NCI-H526 (cell line): ENCODE results near the gene TSPAN18.

ENCODE experiments used
- DNase-seq, 2 experiments: peaks; one replicate each; lab custom pipeline; 2025; lab: John Stamatoyannopoulos, UW

Gene TSPAN18

DNA sequence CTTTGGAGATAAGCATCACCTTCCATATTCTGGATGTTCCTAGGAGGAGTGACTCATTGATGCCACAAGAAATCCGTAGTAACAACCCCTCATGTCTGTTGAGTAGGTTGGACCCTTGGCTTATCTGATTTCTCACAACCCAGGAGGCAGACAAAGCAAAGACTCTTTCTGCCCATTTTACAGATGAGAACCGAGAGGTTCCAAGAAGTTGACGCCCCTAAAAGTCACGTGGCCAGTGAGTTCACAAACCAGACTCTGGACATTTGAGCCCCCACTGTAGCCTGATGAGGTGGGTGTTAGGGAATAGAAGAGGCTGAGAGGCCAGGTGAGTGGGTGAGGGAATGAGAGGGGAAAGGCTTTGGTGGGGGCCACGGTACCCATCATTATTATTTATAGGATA is 70.3 kb downstream of the TSPAN18 start:
- DNase-seq: no peak

DNA sequence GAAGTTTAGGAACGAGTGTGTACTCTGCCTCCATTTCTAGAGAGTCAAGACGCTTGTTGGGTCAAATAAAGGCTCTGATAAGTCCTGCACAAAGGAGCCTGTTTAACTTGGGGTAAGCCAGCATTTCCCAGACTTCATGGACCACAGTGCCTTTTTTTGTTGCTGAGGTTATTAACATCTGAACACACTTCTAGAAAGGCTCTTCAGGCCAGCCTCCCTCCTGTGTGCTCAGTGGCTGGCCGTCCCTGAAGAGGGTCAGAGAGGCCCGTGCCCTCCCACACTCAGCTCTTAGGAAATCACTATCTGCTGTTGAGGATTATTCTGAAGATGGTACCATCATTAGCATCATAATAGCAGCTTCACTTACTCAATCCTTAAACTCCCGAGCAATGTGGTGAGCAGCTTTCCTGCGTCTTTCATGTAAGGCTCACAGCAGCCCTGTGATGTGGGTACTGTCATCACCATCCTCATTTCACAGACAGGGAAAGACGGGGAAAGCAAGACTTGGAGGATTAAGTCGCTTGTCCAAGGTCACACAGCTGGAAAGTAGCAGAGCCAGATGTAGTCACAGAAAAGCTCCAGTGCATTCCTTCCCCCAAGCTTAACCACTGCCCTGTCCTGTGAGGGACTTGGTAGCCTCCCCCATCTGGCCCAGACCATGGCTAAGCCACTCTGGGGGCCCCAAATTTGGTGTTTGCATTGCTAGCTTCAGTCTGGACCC is 71.3 kb downstream of the TSPAN18 start:
- no peak for DNase-seq

DNA sequence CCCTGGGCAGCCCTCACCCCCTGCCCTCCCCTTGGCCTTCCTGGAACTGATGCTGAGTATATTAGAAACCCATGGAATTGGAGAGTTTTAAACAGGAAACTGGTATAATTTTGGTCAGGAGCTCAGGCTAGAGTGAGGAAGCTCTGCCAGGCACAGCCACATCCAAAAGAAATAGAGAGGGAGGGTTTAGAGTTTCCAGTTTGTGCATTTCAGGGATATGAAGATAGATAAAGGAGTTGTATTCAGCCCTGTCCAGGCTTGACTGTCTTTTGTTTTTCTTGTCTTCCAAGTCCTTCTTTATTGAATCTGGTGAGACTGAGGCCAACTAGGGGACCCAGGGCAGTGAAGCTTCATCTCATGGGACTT is 71.8 kb downstream of the TSPAN18 start:
- DNase-seq: no peak

DNA sequence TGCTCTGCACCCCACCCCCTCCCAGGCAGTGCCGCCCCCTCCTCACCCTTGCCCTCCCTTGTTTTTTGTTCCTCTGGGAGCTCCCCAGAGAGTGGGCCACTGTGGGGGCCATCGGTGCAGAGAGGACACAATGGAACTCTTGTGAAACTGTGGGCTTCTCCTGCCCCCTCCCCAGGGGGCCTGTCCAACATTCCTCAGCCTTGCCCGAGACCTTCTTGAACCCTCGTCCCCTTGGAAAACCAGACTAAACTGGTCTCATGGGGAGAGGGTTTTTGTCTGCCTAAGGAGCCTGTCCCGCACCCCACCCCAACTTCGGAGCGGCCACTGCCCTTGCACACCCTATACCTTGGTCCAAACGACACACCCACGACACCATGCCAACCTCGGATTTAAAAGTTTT is 72.2 kb downstream of the TSPAN18 start:
- DNase-seq: no peak

DNA sequence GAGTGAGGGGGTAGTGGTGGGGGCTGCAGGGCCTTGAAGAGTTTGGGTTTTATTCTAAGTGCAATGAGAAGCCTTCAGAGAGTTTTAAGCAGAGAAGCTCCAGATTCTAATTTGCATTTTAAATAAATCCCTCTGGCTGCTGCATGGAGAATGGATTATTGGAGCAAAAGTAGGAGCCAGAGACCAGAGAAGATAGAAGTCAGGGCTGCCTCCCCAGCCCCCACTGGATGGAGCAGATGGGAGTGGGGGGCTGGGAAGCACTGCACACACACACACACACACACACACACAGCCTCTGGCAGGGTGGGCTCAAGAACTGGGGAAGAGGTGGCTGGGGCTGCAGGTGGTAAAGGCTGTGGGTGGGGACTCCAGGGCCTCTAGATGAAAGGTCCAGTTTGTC is 75.6 kb downstream of the TSPAN18 start:
- no peak for DNase-seq

DNA sequence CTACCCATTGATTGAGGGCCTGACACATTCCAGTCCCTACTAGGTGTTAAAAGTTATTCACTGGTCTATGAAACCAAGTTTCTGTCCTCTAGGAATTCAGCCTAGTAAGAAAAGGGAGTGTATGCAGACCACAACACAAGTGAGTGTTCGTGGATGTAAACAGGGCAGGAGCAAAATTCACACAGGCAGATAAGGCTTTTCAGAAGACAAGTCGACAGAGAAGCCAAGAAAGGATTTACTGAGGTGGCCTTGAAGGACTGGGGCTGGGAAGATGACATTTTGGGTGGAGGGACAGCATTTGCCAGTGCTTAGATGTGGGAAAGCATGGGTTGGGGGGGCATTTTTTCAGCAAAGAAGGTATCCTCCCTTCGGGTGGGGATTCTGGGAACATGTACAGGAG is 76.2 kb downstream of the TSPAN18 start:
- DNase-seq: no peak

DNA sequence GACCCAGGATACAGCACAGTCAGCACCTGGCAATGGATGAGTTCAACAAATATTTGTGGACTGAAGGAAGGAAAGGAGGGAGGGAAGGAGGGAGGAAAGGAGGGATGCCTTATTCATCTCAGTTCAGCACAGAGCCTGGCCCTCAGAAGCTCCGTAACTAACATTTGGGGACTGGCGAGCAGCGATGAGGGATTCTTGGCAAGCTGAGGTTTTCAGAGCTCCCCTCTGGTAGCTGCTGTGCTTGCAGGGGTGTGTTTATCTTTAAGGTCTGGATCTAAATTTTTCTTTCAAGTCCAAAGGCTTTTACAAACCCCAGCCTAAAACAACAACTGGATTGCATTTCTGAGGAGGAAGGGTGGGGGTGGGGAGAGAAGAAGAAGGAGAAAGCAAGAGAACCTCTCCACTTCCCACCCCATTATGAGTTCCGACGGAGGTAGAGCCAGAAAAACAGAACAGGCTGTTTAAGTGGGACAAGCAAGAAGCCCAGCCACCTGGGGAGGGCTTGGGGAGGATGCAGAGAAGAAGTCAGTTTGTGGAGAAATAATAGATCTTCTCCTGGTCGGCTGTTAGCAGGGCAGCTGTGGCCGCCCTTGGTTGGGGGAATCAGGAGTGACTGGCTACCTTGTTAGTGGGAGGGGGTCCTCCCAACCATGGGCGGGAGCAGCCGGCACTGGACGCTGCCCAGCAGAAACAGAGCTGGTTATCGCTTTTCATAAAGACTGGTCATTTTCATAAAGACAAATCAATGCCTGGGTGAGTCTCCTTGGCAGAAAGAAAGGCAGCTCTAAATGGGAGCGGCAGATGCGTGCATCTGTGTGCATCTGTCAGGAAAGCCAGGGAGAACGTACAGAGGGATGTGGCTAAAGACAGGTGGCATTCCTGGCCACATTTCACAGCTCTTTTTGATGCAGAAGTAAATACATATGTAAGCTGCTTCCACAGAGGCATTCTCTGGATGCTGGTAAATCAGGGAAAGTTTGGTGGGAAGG is 78.0 kb downstream of the TSPAN18 start:
- DNase-seq: no peak

DNA sequence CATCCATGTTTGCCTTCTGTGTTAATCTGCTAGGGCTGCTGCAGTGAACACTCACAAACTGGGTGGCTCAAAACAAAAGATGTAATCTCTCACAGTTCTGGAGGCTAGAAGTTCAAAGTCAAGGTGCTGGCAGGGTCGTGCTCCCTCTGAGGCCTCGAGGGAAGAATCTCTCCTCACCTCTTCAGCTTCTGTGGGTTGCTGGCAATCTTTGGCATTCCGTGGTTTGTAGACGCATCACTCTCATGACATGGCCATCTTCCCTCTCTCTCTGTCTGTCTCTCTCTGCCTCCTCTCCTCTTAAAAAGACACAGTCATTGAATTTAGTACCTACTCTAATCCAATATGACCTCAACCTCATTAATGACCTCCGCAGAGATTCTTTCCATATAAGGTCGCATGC is 78.8 kb downstream of the TSPAN18 start:
- DNase-seq: no peak

DNA sequence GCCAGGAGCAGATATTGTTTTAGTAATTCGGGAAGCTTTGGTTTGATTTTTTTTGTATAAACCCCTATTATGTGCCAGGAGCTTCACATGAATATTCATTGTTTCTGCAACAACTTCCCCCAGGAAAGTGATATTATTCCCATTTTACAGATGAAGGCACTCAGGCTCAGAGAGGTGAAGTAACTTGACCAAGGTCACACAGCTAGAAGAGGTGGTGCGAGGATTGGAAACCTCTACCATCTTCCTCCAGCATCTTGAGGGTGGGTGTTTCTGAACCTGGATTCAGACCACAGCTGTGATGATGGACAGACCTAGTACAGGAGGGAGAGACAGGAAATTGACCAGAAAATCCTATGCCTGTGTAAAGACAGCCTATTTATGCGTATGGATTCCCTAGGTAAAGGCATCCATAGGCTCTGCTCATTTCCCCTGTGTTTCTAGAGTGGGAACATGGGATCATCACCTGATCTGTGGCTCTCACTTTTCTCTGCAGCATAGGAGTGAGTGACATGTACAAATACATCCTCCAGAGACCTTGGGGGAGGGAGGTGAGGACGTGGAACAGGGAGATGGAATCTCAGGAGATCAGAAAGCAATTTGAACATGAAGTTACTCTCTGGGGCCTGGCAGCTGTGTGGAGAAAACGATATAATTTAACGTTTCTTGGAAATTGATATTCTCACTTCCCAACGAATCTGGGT is 81.4 kb downstream of the TSPAN18 start:
- no peak for DNase-seq

DNA sequence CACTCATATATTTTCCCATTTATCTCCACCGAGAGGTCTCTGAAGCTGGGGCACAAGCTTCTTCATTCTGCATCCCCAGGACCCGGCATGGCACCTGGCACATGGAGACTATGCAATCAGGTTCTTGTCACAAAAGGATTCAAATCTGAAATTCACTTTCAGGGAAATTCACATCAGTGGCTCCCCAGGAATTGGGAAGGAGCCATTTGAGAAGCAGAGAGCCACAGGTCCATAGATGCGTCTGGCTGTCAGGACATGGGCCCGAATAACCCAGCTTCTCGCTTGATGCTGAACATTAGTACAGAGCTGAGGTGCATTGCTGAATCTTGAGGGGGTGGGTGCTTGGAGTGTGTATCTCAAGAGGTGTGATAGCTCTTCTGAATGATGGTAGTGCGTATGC is 82.5 kb downstream of the TSPAN18 start:
- DNase-seq: no peak

DNA sequence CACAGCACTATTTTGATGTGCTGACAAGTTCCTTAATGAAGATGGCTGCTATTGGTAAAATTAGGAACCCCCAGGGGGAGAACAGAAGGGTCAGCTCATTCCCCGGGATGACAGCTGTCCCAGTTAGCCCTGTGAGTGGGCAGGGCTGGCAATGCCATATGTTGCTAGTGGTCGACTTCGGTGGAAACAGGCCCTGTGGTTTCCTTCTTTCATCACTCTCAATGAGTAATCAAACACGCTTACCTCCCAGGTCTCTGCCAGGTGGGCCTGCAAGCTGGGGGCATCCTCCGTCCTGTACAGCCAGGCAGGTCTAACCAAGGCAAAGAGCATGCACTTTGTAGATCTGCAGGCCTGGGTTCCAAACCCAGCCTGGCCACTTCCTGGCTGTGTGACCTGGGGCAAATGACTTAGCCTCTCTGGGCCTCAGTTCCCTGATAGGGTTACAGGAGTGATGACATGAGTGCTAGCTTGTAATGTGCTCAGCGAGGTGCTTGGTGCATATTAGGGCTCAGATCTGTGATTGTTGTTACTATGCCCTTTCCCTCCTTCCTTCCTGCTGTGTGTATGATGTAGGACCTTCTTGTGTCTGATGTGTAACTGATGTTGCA is 85.2 kb downstream of the TSPAN18 start:
- no peak for DNase-seq

DNA sequence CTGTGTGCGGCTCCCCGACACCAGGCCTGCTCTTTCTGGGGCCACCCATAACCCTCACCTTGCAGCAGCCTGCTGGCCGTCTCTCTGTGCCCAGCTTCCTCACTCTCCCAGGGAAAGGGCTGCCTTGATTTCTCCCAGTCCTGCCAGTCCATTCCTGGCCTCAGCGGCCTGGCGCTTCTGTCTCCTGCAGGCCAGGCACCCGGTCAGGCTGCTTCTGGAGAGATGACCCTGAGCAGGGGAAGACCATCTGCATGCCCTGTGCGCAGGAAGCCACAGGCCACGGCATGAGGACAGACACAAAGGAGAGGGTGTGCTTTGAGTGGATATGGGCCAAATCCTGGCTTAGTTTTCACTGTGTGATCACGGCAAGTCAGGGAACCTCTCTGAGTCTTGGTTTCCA is 86.2 kb downstream of the TSPAN18 start:
- no peak for DNase-seq

DNA sequence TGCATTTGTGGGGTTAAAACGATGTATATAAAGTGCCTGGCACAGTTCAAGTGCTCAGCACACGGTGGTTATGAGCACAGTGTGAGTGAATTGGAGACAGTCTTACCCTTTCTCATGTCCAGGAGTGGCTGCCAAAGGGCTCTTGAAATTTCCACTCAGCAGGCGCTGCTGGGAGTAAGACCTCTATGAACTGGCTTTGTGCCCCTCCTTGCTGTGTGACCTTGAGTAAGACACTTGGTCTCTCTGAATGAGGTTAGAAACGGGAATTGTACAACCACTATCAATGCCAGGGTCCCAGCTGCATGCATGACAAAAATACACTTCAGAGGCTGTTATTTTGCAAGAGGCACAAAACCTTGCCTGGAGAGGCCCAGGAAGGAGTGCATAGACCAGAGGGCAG is 86.6 kb downstream of the TSPAN18 start:
- DNase-seq: no peak

DNA sequence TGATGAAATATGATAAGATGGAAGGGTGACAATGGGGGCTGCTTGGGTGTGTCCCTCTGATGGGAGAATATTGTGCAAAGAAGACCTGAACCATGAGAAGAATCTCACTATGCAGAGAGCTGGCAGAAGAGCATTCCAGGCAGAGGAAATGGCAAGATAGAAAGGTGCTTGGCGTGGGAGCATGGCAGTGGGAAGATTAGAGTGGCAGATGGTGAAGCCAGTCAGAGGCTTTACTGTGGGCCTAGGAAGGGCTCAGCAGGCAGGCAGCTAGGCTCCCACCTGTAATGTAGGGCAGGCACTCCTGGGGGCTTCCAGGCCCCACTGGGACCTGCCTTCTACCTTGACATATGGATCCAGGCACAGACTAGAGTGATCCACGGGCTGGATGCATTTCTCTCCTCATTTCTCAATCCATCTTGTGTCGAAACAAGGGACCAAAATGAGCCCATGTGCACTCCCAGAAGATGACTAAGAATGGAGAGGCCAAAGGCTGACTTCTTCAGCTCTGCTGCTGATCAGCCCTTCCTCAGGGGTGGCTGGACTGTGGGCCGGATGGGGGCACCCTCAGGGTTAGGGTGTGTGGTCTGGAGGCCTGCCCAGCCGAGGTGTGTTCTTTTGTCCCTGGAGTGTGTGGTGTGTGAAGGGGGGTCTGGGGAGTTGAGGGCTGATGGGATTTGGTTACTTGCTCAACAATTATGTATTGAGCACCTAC is 88.3 kb downstream of the TSPAN18 start:
- no peak for DNase-seq

DNA sequence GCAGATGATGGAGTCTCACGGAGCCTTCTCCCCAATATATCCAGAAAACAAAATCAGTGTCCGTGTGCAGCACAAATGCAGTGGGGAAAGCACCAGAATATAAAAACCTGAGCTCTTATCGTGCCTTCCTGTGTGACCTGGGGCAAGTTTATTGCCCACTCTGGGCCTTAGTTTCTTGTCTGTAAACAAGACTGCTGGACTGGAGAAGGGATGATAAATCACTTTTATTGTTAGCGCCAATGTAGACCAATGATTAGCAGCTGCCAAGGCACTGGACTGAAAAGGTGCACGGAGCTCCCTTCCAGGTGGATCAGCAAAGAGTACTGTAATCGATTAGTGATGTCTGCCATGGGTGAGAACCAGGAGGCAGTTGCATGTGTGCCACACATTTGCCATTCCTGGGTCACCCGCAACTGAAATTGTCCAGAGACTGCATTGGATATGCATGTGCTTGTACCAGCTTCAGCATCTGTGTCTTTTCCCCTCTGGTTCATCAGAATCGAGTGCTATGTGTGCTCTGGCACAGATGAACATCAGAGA is 89.2 kb downstream of the TSPAN18 start:
- DNase-seq: no peak

DNA sequence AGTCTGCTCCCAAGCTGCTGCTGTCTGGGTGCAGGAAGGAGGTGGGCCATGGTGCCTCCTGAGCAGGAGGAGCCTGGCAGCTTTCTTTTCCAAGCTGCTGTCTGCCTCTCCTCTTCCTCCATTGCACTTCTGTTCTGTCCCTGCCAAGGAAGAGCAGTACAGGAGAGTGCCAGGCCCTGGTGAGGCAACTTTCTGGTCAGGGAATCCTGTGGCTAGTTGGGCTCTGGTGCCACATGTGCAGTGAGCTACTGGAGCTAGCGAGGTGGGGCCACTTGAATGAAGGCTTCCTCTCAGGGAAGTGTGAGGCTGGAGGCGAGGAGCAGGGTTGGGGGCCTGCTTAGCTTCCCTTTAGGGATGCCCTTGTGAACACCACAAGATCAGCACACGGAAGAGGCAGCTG is 90.0 kb downstream of the TSPAN18 start:
- DNase-seq: no peak

DNA sequence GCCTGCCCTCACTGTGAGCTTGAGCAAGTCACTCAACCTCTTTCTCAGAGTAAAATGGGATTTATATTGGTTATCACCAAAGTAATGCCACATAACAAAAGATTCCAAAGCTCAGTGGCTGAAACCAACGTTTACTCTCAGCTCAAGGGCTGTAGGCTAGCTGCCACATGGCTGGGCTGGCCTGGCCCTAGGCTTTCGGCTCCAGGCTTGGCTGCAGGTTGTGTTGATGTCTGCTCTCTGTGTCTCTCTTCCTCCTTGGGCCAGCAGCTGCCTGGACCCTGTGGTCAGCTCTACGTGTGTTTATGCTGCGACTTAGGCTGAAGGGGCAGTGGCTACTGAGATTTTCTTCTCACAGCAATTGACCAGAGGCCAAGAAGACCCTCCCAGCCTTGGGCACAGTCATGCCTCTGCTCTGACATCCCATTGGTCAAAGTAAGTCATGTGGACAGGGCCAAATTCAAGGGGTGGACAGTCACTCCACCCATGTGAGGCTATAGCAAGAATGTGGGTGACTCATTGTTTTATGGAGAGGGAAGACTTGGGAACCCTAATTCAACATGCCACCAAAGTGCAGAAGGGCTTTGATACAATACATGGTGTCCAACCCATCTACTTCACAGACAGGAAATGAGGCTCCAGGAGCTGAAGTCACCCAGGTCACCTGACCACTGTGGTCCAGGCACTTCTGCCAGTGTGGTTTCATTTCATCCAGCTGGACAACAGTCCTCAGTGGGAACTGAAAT is 90.6 kb downstream of the TSPAN18 start:
- no peak for DNase-seq

DNA sequence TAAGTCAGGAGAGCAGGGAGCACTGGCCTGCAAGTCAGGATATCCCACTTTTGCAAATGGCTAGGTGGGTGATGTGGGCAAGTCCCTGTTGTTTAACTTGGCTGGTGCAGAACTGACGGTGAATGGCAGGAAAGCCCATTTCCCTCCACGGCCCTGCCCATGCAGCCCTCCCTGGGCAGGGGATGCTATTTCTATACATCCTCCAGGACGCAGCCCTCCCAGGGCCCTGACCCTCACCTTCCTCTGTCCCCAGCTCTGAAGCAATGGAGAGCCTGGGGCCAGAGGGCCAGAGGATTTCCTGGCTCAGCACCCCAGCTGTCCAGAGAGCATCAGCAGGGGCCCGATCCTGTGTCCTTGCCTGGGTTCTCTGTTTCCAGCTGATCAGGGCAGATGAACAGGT is 91.3 kb downstream of the TSPAN18 start:
- no peak for DNase-seq

DNA sequence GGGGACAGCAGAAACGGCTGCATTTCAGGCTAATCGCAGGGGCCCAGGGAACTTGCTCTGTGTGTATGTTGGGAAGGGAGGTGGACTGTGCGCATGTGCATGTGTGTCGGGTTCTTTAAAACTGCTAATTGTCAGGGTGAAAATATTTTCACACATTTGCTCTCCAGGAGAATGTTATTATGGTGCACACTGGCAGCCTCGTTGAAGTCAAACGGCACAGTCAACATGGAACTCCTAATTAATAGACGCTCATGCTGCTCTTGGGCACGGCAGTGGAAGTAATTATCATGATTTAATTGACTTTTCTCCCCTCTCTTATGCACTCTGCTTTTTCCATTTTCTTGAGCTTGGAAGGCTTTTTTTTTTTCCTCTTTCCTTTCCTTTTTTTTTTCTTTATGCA is 92.6 kb downstream of the TSPAN18 start:
- no peak for DNase-seq

DNA sequence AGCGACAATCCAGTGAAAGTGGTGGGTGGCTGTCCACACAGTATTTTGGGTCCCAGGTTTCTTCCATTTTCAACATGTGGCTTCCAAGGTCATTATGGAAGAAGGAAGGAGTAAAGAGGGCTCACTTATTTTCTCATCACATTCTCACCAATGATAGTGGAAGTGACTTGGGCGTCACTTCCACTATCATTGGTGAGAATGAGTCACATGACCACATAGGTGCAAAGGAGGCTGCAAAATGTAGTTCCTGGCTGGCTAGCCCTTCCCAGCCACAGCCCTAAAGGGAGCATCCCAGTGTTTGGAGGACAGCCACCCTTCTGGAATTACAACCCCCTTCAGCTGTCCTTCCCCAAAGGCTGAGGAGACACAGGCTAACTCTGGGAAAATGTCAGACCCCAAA is 95.6 kb downstream of the TSPAN18 start:
- DNase-seq: no peak

DNA sequence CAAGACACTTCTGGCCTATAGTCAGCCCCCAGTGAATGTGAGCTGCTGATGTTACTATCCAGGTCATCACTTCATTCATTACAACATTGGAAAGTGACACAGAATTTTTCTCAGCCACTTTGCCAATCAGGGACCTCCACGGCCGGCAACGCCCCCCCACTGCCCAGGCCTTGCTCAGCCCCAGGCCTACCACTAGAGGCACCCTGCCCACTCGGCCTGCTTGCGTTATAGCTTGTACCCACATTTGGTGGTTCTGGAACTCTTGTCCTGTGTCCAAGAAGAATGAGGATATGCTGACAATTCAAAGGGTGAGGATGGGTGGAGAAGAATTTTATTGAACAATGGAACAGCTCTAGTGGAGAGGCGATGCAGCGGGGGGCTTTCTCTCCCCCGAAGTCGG is 96.2 kb downstream of the TSPAN18 start:
- no peak for DNase-seq
